GM18519 (cell line): ENCODE results near the gene FIBCD1.

Experiments
- ATAC-seq: cut with Tn5 transposase; IDR thresholded peaks from one replicate; pipeline ENCODE4 v1.9.1; 2021; ENCODE audit warnings: mild to moderate bottlenecking, moderate library complexity; ENCODE audit not compliant: unreplicated experiment, low FRiP score

The FIBCD1 gene

DNA sequence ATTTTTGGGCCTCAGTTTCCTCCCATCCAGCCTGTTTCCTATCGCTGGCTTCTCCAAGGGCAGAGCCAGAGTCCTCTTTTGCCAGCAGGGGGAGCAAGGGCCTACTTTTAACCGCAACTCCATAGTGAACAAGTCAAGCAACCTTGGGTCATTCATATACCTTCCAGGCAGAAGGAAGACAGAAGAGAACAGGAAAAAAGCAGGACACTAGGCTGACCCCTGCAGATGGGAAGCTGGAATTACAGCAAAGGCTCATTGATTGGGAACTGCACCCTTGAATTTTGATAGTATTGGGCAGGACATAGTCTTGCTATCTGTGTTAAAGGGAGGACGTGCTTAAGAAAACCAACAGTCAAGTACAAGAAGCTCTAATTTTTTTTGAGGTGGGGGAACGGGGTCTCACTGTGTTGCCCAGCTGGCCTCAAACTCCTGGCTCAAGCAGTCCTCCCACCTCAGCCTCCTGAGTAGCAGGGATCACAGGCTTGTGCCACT lies 72.5 kb downstream of the FIBCD1 start:
- ATAC-seq, result no peak

DNA sequence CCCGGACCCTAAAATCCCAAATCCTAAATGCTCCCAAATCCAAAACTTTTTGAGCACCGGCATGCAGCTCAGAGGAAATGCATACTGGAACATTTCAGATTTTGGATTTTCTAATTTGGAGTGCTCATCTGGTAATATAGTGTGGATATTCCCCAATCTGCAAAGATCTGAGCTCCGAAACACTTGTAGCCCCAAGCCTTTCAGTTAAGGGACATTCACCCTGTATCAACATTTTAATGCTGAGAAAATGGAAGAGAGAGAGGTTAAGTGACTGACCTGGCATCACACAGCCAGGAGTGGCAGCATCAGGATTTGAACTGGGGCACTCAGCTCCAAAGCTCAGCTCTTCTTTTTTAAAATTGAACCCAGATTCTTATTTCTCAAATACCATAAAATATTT lies 73.1 kb downstream of the FIBCD1 start:
- ATAC-seq, result no peak

DNA sequence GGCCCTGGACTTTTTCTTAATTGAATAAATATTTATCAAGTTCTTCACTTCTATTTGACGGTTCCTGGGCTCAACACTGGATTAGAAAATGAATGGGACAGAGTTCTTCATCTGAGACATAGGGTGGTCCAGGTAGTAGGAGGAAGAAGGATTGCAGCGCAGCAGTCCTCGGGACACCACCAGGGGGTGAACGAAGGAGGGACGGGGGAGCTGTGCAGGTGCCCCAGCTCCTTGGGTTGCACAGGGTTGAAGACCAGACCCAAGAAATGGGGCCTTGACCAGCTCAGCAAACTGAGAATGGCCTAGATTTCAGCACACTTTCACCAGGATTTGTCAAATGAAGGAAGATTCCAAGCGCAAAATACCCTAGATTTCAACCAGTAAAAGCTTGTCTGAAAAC lies 74.5 kb downstream of the FIBCD1 start:
- ATAC-seq, result no peak

DNA sequence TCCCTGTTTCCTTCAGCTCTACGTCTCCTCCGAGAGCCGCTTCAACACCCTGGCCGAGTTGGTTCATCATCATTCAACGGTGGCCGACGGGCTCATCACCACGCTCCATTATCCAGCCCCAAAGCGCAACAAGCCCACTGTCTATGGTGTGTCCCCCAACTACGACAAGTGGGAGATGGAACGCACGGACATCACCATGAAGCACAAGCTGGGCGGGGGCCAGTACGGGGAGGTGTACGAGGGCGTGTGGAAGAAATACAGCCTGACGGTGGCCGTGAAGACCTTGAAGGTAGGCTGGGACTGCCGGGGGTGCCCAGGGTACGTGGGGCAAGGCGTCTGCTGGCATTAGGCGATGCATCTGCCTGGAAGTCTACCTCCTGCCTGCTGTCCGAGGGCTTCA lies 76.3 kb downstream of the FIBCD1 start:
- no peak for ATAC-seq

DNA sequence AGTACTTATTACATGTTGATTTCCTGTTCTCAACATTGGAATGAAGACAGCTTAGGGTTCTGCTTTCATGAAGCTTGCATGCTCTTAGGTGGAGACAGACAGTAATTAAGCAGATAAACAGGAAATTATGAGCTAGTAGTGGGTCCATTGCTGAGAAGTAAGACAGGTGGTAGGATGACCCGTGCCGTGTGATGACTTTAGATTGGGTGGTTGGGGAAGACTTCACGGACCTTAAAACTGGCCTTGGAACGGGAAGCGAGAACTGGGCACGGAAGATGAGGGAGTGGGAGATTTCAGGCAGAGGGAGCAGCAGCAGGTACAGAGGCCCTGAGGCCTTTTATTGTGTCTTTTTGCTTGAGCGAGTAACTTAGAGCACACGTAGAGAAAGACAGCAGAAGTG lies 76.8 kb downstream of the FIBCD1 start:
- ATAC-seq, result no peak

DNA sequence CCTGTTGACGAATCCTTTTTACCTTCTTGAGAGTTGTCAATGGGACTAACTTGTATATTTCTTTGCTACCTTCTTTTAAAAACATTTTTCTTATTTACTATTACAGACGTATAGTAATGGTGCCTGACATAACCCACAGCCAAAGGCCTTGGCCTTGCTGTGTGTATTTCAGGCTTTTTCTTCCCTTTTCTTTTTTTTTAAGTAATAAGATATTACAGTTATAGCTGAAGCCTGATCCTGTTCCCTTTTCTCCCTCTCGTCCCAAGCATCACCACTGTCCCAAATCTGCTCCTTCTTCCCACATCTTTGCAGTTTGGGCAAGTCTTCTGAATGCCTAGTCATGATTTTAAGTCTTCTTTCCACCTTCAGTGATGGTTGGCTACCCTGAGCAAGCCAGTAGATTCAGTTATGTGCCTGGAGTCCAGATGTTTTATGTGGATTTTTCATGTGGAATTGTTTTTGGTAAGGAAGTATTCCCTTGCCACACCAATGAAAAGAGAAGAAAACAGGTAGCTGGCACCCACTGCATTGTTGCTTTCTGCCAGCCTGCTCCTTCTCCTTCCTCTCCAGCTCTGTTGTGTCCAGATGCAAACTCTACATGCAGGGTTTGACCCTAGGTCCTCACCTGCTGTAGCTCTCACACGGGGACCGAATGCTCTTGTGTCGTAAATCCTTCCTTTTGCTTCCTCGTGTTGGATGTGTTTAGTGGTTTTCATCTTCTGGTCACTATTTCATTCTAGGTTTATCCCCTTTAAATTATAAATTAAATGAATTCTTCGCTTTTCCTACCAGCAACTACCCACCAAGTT lies 77.5 kb downstream of the FIBCD1 start:
- no peak for ATAC-seq

DNA sequence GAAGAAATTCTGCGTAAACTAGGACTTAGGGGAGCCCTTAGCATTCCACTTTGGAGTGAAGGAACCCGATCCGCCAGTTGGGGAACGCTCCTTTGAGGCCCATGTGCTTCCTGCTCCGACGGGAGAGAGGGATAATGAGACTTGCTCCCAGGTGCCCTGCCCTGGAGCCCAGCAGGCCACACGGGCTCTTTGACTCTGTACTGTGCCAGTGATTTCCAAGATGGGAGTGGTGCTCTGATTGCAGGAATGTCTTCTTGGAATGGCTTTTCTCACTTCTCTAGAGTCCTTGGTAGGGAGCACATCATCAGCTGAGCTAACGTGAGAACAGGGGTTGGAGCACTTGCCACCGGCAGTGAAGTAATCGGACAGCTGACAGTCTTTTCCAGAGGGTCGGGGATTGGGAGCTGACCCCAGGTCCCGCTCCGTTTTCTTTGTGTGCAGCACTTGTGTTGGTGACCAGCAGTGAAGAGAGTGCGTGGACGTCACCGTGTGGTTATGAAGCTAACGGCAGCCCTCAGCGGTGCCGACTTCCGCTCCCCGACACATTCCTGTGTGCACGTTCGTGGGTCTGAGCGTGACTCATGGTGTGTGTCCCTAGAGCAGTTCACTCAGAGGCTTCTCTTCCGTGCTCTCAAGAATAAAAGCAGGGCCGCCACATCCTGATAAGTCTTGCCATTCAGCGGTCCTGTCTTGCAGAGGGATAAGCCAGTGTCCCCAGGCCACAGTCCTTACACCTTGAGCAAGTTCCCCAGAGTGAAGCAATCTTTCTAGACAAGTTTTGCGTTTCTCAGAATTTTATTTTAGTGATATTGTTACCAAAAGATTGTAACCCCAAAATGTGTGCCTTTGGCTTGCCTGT lies 78.4 kb downstream of the FIBCD1 start:
- ATAC-seq, result no peak

DNA sequence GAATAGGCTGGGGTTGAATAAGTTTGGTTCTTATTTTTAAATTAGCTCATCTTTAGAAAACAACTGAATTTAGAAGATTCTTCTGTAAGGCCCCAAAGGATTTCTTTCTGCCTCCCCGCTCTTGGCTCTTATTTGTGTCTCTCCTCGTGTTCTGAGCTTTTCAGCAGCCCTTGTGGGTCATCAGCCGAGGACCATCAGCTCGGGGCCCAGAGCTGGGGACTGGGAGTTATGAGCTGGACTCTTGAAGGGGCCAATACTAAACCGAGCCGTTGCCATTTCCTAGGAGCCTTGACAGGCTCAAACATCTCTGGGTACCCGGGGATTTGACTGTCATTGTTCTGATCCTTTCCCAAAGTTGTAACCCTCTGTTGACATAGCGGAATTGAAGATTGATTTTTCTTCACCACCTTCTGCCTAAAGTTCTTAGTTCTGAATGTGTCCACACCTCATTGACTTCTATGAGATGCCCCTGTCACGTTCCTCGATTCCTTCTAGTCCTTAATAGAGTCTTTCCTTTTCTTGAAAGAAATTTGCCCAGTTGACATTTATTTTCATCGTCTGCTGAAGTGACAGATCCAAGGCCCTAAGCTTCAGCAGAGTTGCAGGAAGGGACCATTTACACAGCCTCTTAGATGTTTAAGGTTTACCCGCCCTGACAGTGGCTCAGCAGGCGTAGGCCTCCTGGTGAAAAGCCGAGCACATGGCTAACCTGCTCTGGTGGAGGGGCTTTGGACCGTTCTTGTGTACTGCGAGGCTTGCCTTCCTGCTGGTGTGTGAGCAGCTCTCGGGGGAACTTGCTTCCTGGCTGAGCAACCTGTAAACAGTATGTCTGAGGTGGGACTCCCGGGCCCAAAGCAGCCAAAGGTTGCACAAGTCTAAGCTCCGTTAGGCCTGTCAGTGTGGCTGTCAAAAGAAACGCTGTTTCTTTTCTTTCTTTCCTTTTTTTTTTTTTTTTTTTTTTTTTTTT lies 80.0 kb downstream of the FIBCD1 start:
- ATAC-seq, result no peak

DNA sequence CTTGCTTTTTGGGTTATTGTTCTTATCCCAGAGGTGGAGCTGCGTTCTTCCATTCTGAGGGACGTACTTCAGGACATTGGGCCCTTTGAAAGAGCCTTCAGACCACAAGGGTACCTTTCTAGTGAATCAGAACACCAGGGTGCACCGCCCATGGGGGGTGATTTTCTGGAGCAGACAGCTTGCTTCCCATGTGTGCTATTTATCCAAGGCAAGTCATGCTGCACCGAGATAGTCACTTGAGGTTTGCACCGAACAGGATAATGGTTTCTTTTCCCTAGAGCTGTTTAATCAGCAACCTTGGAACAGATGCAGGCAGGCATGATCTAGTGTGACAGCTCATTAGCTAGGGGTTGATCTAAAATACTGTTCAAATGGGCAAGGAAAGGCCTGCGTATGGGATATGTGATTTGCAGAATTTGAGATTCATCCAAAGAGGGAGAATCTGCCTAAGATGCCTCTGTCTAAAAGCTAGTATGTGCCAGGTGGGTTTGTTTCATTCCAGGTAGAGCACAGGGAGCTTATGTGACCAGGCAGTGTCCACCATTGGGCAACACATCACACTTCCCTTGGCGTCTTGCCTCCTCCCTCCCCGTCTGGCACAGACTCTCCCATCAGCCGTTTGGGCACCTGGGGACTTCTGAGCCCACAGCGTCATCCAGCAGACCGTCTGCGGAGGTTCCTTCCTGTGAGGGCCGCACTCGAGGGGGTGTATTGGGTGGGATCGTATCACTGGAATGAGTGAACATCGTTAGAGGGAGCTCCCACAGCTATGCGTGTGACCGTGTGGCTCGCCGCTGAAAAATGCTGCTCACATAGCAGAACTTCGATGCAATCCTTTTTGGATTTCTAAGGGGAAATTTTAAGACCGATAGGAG lies 80.9 kb downstream of the FIBCD1 start:
- ATAC-seq, result no peak

DNA sequence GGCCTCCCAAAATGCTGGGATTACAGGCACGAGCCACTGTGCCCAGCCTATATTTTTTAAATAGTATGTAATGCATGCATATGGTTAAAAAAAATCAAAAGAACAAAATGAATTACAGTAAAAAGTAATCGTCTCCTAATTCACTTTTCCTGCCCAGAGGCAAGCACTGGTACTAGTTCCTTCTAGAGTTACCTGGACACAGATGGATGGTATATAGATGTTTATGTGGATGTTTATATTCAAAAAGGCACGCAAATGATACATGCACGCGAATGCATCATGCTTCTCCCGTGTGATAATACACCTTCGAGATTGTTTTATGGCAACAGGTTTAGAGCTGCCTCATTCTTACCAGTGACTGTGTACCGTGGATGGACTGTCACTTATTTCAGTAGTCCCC lies 82.6 kb downstream of the FIBCD1 start:
- ATAC-seq, result no peak

DNA sequence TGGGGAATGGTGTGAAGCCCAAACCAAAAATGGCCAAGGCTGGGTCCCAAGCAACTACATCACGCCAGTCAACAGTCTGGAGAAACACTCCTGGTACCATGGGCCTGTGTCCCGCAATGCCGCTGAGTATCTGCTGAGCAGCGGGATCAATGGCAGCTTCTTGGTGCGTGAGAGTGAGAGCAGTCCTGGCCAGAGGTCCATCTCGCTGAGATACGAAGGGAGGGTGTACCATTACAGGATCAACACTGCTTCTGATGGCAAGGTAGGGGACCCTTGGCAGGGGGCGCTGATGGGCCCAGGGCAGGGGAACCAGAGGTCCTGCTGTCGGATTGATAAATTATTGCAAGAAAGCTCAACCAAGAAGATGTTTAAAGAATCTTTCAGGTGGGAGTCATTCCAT lies 84.2 kb downstream of the FIBCD1 start:
- ATAC-seq, result no peak

DNA sequence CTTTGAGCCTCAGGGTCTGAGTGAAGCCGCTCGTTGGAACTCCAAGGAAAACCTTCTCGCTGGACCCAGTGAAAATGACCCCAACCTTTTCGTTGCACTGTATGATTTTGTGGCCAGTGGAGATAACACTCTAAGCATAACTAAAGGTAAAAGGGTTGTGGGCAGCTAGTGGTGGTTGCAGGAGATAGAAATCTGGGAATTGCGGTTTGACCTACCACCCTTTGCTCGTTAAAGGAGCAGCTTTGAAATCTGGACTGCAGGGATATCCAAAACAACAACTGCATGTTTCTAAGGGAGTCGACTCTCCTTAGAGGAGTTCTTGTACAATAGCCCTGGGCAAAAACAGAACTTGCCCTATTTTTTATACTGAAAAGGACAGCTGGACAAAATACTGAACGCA lies 85.0 kb downstream of the FIBCD1 start:
- no peak for ATAC-seq

DNA sequence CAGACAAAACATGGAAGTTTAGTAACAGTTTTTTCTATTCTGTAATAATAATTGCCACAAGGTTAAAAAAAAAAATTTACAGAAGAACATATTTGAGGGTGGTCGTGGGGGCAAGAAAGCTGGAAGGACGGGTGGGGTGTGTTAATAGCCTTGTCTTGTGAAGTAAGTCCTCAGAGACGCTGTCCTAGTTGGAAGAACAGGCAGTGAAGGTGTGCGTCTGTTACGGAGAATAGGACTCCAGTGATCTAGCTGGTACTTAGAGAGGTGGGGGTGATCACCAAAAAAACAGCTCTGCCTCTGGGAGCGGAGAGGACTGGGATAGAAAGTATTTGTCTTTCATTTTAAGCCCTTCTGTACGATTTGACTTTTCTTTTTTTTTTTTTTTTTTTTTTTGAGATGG lies 86.2 kb downstream of the FIBCD1 start:
- ATAC-seq, result no peak
